CD14-positive monocyte (primary cell): ENCODE data around the gene CNGA3. TPM values are rescaled to one million over a fixed set of nuclear protein-coding genes. Genes with fewer than 3 reads are reported as not detected.

Experiments
- DNase-seq, 3 donors: peaks; one replicate each; pipeline ENCODE4 v3.0.0-alpha.2; 2011 to 2022
- H2AFZ ChIP-seq: 2 replicates; pipeline ENCODE4 v1.6.0; 2012; ENCODE audit warnings: mild to moderate bottlenecking, low read depth, low read length, inconsistent platforms; ENCODE audit not compliant: insufficient read depth, poor library complexity, severe bottlenecking
- H3K27ac ChIP-seq, 2 donors: 1 replicate in 1 of 2; 2 replicates in 1 of 2; pipeline ENCODE4 v1.5.1; 2012 to 2013; ENCODE audit warnings: low read length in 2 of 2, control low read depth in 1 of 2, inconsistent platforms in 1 of 2, low read depth in 1 of 2, mild to moderate bottlenecking in 1 of 2
- H3K27me3 ChIP-seq, 2 donors: one replicate each; pipeline versions ENCODE4 v1.6.0 to v1.6.1; 2011 to 2013; ENCODE audit warnings: low read length in 2 of 2; ENCODE audit not compliant: control insufficient read depth in 2 of 2, insufficient read depth in 2 of 2
- H3K36me3 ChIP-seq, 2 donors: replicated peaks in 1 of 2; 1 replicate in 1 of 2; 2 replicates in 1 of 2; pipeline versions ENCODE4 v1.5.1 to v1.6.1; 2012 to 2013; ENCODE audit warnings: low read length in 2 of 2, control low read depth in 1 of 2, inconsistent platforms in 1 of 2, mild to moderate bottlenecking in 1 of 2; ENCODE audit not compliant: insufficient read depth in 2 of 2, control insufficient read depth in 1 of 2
- H3K4me1 ChIP-seq, 2 donors: 1 replicate in 1 of 2; 2 replicates in 1 of 2; pipeline versions ENCODE4 v1.5.1 to v1.6.1; 2012 to 2013; ENCODE audit warnings: low read length in 2 of 2, control low read depth in 1 of 2, inconsistent platforms in 1 of 2, mild to moderate bottlenecking in 1 of 2, moderate library complexity in 1 of 2; ENCODE audit not compliant: insufficient read depth in 2 of 2, control insufficient read depth in 1 of 2
- H3K4me2 ChIP-seq: replicated peaks from 2 replicates; pipeline ENCODE3; 2012; ENCODE audit warnings: low read length, moderate library complexity, mild to moderate bottlenecking; ENCODE audit not compliant: poor library complexity, severe bottlenecking; ENCODE audit errors: extremely low read depth
- H3K4me3 ChIP-seq, 3 experiments: fragments of 200-600 bp in 1 of 3; sonication (generic) in 1 of 3; replicated peaks in 1 of 3; 1 replicate in 2 of 3; 2 replicates in 1 of 3; pipeline ENCODE4 v1.5.1; 2011 to 2013; ENCODE audit warnings: low read length in 3 of 3, mild to moderate bottlenecking in 3 of 3, control low read depth in 2 of 3, low read depth in 2 of 3, inconsistent platforms in 1 of 3, moderate library complexity in 1 of 3
- H3K79me2 ChIP-seq: 2 replicates; pipeline ENCODE4 v1.6.0; 2012; ENCODE audit warnings: mild to moderate bottlenecking, control low read depth, inconsistent platforms, low read length, moderate library complexity; ENCODE audit not compliant: insufficient read depth
- H3K9ac ChIP-seq: 2 replicates; pipeline ENCODE4 v1.6.0; 2017; ENCODE audit warnings: low read length, mild to moderate bottlenecking; ENCODE audit not compliant: insufficient read depth, poor library complexity, severe bottlenecking
- H3K9me3 ChIP-seq, 2 donors: replicated peaks in 1 of 2; 1 replicate in 1 of 2; 2 replicates in 1 of 2; pipeline versions ENCODE4 v1.5.1 to v1.6.1; 2012 to 2013; ENCODE audit warnings: low read length in 2 of 2, control low read depth in 1 of 2; ENCODE audit not compliant: control insufficient read depth in 1 of 2, insufficient read depth in 1 of 2
- H4K20me1 ChIP-seq: 2 replicates; pipeline ENCODE4 v1.6.0; 2012; ENCODE audit warnings: mild to moderate bottlenecking, low read length, control low read depth, moderate library complexity; ENCODE audit not compliant: insufficient read depth
- H3K27ac Mint-ChIP-seq, 7 donors: one replicate each; pipeline ENCODE4 v1.8.0; 2020; ENCODE audit warnings: mild to moderate bottlenecking in 7 of 7, mixed read lengths in 7 of 7, moderate library complexity in 6 of 7, inconsistent platforms in 2 of 7
- H3K27me3 Mint-ChIP-seq, 3 donors: one replicate each; pipeline ENCODE4 v1.8.0; 2021 to 2022; ENCODE audit warnings: low read depth in 3 of 3, mild to moderate bottlenecking in 3 of 3, mixed read lengths in 3 of 3, moderate library complexity in 3 of 3, inconsistent platforms in 1 of 3
- H3K36me3 Mint-ChIP-seq, 2 donors: one replicate each; pipeline ENCODE4 v1.8.0; 2020; ENCODE audit warnings: mixed read lengths in 2 of 2, inconsistent platforms in 1 of 2, mild to moderate bottlenecking in 1 of 2
- H3K4me1 Mint-ChIP-seq: one replicate; pipeline ENCODE4 v1.8.0; 2020; ENCODE audit warnings: mild to moderate bottlenecking, mixed read lengths
- H3K4me3 Mint-ChIP-seq, 2 donors: one replicate each; pipeline ENCODE4 v1.8.0; 2020; ENCODE audit warnings: mild to moderate bottlenecking in 2 of 2, mixed read lengths in 2 of 2, moderate library complexity in 1 of 2
- H3K9me3 Mint-ChIP-seq, 7 donors: one replicate each; pipeline ENCODE4 v1.8.0; 2020 to 2022; ENCODE audit warnings: mixed read lengths in 7 of 7, mild to moderate bottlenecking in 6 of 7, moderate library complexity in 6 of 7, inconsistent platforms in 2 of 7
- CTCF ChIP-seq: fragments of 200-600 bp; IDR thresholded peaks from one replicate; pipeline ENCODE4 v1.8.0; 2022; ENCODE audit warnings: antibody characterized with exemption, mild to moderate bottlenecking
- WGBS: methylation state at CpG from one replicate; pipeline ENCODE4 v1.1.5; 2013; ENCODE audit warnings: missing lambda C conversion rate; ENCODE audit not compliant: insufficient coverage; 5-methylcytosine and 5-hydroxymethylcytosine counted together
- intact Hi-C, 2 donors: fragments of 100-400 bp; cut with micrococcal nuclease; formaldehyde crosslinking; loops; one replicate each; pipeline versions ENCODE4 v1.15.0 to v1.15.1; 2023
- polyA plus RNA-seq, 3 donors: library from polyadenylated mRNA; depleted of rRNA in 1 of 3; unstranded in 2 of 3; stranded (reverse) in 1 of 3; fragments of 300-500 nt in 2 of 3; fragments of >200 nt in 1 of 3; fragmentation: Illumina TruSeq in 2 of 3; gene quantifications; 1 replicate in 2 of 3; 2 replicates in 1 of 3; pipeline ENCODE4 v1.2.3, GENCODE V29; 2012 to 2021

Gene CNGA3
- polyA plus RNA-seq, 3 donors: not detected

GRCh38 chr2:98348066-98348561 is 1.9 kb downstream of the CNGA3 start:
- H3K36me3 Mint-ChIP-seq: peaks cover 0 to 4% of the 10 kb centered on the region in 2 donors
- intact Hi-C loops: no loop called here
- Histone ChIP-seq H3K4me1 (no peaks in the 10 kb centered on the region), H3K9me3 (peaks cover 4 to 33% of the 10 kb centered on the region in 2 donors), H3K4me3 (no peak overlapping the region), H3K9ac (no peak overlapping the region), H2AFZ (no peak overlapping the region), H3K27me3 (peaks cover 71 to 84% of the 10 kb centered on the region in 2 donors), H3K36me3 (no peaks in the 10 kb centered on the region), H3K4me2 (no peak overlapping the region), H4K20me1 (no peaks in the 10 kb centered on the region), H3K79me2 (no peaks in the 10 kb centered on the region), H3K27ac (no peak overlapping the region)
- TF ChIP-seq CTCF: no peak
- WGBS: 8% methylated on average over 7 of the region's 15 CpGs
- peaks cover 66 to 75% (median 74%) of the 10 kb centered on the region in 3 donors for H3K27me3 Mint-ChIP-seq
- H3K4me3 Mint-ChIP-seq: peak overlapping the region in 1 of 2 donors; percentile 77
- H3K9me3 Mint-ChIP-seq: peaks cover 0 to 26% (median 14%) of the 10 kb centered on the region in 7 donors
- peaks cover 4% of the 10 kb centered on the region for H3K4me1 Mint-ChIP-seq
- H3K27ac Mint-ChIP-seq: no peak overlapping the region
- no peak for DNase-seq

GRCh38 chr2:98350411-98350810 is 4.2 kb downstream of the CNGA3 start:
- peaks cover 48 to 67% (median 58%) of the 10 kb centered on the region in 3 donors for H3K27me3 Mint-ChIP-seq
- intact Hi-C loops: no loop called here
- Histone ChIP-seq H3K79me2 (no peaks in the 10 kb centered on the region), H3K9ac (no peak overlapping the region), H3K27ac (no peak overlapping the region), H3K9me3 (peaks cover 4 to 33% of the 10 kb centered on the region in 2 donors), H3K4me3 (no peak overlapping the region), H3K36me3 (no peaks in the 10 kb centered on the region), H2AFZ (no peak overlapping the region), H3K4me1 (no peaks in the 10 kb centered on the region), H3K4me2 (no peak overlapping the region), H3K27me3 (peaks cover 52 to 76% of the 10 kb centered on the region in 2 donors), H4K20me1 (no peaks in the 10 kb centered on the region)
- WGBS: 100% methylated on average over 1 of the region's 1 CpG
- DNase-seq: no peak
- H3K4me3 Mint-ChIP-seq: no peak overlapping the region
- TF ChIP-seq CTCF: no peak
- peaks cover 4% of the 10 kb centered on the region for H3K4me1 Mint-ChIP-seq
- H3K36me3 Mint-ChIP-seq: peaks cover 0 to 4% of the 10 kb centered on the region in 2 donors
- H3K9me3 Mint-ChIP-seq: peaks cover 0 to 26% (median 15%) of the 10 kb centered on the region in 7 donors
- no peak overlapping the region for H3K27ac Mint-ChIP-seq
